ENCODE measurements around the gene PIP5K1A.

The PIP5K1A gene

DNA sequence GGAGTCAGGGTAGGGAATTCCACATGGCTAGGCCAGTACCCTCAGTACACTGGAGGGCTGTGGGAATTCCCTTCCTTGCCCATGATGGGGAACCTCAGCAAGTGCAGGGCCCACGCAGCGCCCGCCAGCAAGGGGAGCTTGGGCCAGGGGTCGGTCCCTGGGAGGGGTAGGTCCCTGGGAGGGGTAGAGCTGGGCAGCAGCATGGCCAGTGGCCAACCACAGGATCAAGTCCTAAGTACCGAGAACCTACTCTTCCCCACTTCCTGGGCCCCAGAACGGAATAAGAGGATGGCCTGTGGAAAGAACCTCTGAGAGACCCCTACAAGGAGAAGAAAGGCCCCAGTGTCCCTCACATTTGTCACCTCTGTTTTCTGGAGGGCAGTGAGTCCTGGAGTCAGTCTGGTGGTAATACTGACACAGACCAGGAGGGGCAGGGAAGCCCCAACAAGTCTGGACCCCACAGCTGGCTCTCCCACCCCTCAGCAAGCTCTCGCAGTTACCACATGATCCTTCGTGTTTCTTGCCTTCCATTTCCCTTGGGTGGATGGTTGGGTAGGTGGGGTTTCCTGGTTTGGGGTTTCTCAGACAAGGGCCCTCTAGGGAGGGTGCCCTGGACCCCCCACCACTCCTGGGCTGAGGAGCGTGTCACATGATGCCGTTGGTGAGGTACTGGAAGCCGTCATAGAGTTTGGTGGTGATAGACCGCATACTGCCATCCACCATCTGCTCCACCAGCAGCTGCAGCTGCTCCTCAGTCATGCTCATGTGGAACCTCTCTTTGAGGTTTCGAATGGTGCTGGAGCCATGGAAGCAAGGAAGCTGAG lies 94.1 kb downstream of the PIP5K1A start:
- in situ Hi-C loops (cut with HindIII; ENCODE audit: low sequenced_read_pairs), result no loop called here
- no peak overlapping the region for H3K4me3 ChIP-seq (ENCODE audit: low read depth, low read length)
- TF ChIP-seq, protein P1, sequence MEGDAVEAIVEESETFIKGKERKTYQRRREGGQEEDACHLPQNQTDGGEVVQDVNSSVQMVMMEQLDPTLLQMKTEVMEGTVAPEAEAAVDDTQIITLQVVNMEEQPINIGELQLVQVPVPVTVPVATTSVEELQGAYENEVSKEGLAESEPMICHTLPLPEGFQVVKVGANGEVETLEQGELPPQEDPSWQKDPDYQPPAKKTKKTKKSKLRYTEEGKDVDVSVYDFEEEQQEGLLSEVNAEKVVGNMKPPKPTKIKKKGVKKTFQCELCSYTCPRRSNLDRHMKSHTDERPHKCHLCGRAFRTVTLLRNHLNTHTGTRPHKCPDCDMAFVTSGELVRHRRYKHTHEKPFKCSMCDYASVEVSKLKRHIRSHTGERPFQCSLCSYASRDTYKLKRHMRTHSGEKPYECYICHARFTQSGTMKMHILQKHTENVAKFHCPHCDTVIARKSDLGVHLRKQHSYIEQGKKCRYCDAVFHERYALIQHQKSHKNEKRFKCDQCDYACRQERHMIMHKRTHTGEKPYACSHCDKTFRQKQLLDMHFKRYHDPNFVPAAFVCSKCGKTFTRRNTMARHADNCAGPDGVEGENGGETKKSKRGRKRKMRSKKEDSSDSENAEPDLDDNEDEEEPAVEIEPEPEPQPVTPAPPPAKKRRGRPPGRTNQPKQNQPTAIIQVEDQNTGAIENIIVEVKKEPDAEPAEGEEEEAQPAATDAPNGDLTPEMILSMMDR (IDR thresholded peaks at IDR 0.05; ENCODE audit: low read depth, low read length), result peak; percentile 7
- DNase-seq (ENCODE audit: low read depth, low spot score), result no peak

DNA sequence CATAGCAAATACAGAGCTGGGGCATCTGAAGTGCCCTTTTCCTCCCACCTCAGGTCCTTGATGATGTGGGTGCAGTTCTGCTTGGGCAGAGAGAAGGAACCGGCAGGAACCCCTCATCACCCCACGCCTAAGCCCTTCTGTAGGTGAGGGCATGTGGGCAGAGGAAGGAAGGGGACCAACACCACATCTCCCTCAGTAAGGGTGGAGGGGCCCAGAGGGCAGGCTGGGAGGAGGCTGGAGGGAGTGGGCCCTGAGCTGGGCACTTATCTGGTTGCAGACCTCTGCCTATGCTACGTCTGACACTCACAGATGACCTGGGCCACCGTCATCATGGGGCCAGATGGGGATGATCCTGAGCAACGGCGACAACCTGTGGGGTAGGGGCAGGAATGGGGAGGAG lies 94.7 kb downstream of the PIP5K1A start:
- H3K4me3 ChIP-seq (ENCODE audit: low read depth, low read length), result no peak overlapping the region
- in situ Hi-C loops (cut with HindIII; ENCODE audit: low sequenced_read_pairs), result no loop called here
- DNase-seq (ENCODE audit: low read depth, low spot score), result no peak

DNA sequence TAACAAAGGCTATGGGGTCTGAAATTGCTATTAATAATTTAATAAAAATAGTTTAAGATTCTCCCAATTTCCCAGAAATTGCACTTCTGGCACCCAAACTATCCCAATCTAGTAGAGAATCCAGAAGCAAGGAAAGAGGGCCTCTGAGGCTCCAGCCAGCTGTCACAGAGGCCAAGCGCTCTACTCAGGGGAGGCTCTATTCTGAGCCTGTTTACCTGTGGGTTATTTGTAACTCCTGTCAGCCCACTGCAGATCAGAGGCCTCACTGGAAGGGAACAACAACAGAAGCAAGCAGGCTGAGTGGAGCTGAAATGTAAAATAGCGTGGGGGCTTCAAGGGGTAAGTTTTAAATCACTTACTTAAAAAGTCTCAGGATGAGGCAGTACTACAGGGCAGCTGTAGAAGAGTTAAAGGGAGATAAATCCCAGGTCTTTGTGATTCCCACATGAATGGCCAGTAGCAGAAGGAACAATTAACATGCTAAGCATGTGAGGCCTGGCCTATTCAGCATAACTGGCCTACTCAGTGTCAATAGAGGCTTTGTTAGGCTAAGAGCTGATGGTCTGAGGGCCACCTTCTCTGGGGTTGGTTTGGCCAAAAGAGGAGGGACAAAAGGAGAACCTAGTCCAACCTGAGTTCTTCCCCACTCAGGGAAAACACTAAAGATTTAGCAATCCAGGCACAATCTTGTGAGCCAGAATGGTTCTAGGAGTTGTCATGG lies 96.5 kb downstream of the PIP5K1A start:
- in situ Hi-C loops (cut with HindIII; ENCODE audit: low sequenced_read_pairs), result no loop called here
- TF ChIP-seq, protein P1 (IDR thresholded peaks at IDR 0.05; ENCODE audit: low read depth, low read length), result no peak
- H3K4me3 ChIP-seq (ENCODE audit: low read depth, low read length), result no peak overlapping the region
- DNase-seq (ENCODE audit: low read depth, low spot score), result no peak

More for the DNA sequence above, 94.7 kb downstream of the PIP5K1A start:
- TF ChIP-seq, protein P1 (IDR thresholded peaks at IDR 0.05; ENCODE audit: low read depth, low read length), result no peak
